HCT116 (cell line): Measurements from ENCODE around the gene LAMB4.

ENCODE experiments used
- CBX3 ChIP-seq: IDR thresholded peaks from 2 replicates; pipeline ENCODE4 v1.6.1; 2012; ENCODE audit warnings: low read depth
- JUND ChIP-seq: IDR thresholded peaks from 2 replicates; pipeline ENCODE4 v1.6.1; 2012
- MAX ChIP-seq: IDR thresholded peaks from 2 replicates; pipeline ENCODE4 v1.6.1; 2012
- POLR2A ChIP-seq: IDR thresholded peaks from 2 replicates; pipeline ENCODE4 v1.7.0; 2011; ENCODE audit warnings: borderline replicate concordance; ENCODE audit not compliant: insufficient read depth, insufficient read length; ENCODE audit errors: extremely low read depth
- POLR2AphosphoS5 ChIP-seq: IDR thresholded peaks from 2 replicates; pipeline ENCODE4 v1.6.1; 2011; ENCODE audit warnings: mild to moderate bottlenecking, low read depth, low read length, moderate library complexity
- RAD21 ChIP-seq: IDR thresholded peaks from 2 replicates; pipeline ENCODE4 v1.6.1; 2012; ENCODE audit warnings: low read depth, mild to moderate bottlenecking
- SIN3A ChIP-seq: IDR thresholded peaks from 2 replicates; pipeline ENCODE4 v1.6.1; 2012; ENCODE audit warnings: low read depth
- SP1 ChIP-seq: IDR thresholded peaks from 2 replicates; pipeline ENCODE4 v1.6.1; 2012; ENCODE audit warnings: low read depth
- SRF ChIP-seq: IDR thresholded peaks from 2 replicates; pipeline ENCODE4 v1.6.1; 2012; ENCODE audit warnings: low read depth
- YY1 ChIP-seq: IDR thresholded peaks from 2 replicates; pipeline ENCODE4 v1.6.1; 2011; ENCODE audit warnings: low read length, low read depth, moderate library complexity, mild to moderate bottlenecking; ENCODE audit not compliant: insufficient replicate concordance; ENCODE audit errors: extremely low read depth
- ZNF274 ChIP-seq: fragments of 200-500 bp; sonication (Bioruptor generic); IDR thresholded peaks from 2 replicates; pipeline ENCODE4 v1.6.1; 2014; ENCODE audit warnings: mild to moderate bottlenecking, low read depth, low read length, inconsistent platforms
- TF ChIP-seq, protein P1 (sequence below), 3 experiments: fragments of 200-600 bp in 1 of 3; sonication (generic) in 1 of 3; IDR thresholded peaks in 2 of 3; conservative IDR thresholded peaks in 1 of 3; 2 replicates each; pipeline ENCODE4 v1.5.1; 2012 to 2017; ENCODE audit warnings: low read depth in 2 of 3, low read length in 2 of 3, antibody characterized with exemption in 1 of 3, borderline replicate concordance in 1 of 3, control low read depth in 1 of 3, mild to moderate bottlenecking in 1 of 3, mixed read lengths in 1 of 3, mixed run types in 1 of 3, moderate library complexity in 1 of 3; ENCODE audit not compliant: insufficient read depth in 1 of 3
- TF ChIP-seq, protein P2 (sequence below): IDR thresholded peaks from 2 replicates; pipeline ENCODE4 v1.6.1; 2012

DNA sequence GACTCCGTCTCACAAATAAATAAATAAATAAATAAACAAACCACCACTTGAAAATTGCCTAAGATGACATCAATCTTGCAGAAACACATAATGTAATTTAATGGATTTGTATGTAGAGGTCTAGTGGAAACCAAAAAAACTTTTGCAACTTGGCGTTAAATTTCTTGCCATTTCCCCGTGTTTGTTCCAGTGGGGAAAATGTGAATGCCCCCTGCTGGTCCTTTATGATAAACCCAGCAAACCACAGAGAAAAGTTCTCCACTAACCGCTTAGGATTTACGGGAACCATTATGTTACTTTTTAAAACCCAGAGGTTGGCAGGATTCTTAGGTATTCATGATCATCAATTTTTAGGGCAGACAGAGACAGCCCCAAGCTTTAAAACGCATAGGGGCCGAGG lies 32.5 kb downstream of the LAMB4 start:
- no peak for TF ChIP-seq ZNF274
- TF ChIP-seq, protein P1, sequence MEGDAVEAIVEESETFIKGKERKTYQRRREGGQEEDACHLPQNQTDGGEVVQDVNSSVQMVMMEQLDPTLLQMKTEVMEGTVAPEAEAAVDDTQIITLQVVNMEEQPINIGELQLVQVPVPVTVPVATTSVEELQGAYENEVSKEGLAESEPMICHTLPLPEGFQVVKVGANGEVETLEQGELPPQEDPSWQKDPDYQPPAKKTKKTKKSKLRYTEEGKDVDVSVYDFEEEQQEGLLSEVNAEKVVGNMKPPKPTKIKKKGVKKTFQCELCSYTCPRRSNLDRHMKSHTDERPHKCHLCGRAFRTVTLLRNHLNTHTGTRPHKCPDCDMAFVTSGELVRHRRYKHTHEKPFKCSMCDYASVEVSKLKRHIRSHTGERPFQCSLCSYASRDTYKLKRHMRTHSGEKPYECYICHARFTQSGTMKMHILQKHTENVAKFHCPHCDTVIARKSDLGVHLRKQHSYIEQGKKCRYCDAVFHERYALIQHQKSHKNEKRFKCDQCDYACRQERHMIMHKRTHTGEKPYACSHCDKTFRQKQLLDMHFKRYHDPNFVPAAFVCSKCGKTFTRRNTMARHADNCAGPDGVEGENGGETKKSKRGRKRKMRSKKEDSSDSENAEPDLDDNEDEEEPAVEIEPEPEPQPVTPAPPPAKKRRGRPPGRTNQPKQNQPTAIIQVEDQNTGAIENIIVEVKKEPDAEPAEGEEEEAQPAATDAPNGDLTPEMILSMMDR (IDR thresholded peaks at IDR 0.05 in 2 of 3, conservative IDR thresholded peaks at IDR 0.05 in 1 of 3; ENCODE audit: borderline replicate concordance in 1 of 3, insufficient read depth in 1 of 3, low read depth in 2 of 3, low read length in 2 of 3), result peak; percentile 27 to 72 (median 66); a peak in 5 of 6 replicates
- TF ChIP-seq POLR2AphosphoS5, result no peak
- no peak for TF ChIP-seq MAX
- TF ChIP-seq SRF, result no peak
- TF ChIP-seq SP1, result no peak
- peak; percentile 49 for TF ChIP-seq RAD21
- TF ChIP-seq CBX3, result no peak
- TF ChIP-seq JUND, result no peak
- TF ChIP-seq POLR2A, result no peak
- no peak for TF ChIP-seq YY1
- no peak for TF ChIP-seq SIN3A
- TF ChIP-seq, protein P2, sequence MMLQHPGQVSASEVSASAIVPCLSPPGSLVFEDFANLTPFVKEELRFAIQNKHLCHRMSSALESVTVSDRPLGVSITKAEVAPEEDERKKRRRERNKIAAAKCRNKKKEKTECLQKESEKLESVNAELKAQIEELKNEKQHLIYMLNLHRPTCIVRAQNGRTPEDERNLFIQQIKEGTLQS, result no peak
